SK-N-MC (cell line): ENCODE results near the gene DSCAML1.

Source experiments
- DNase-seq: peaks from one replicate; pipeline ENCODE4 v3.0.0-alpha.2; 2011; ENCODE audit warnings: low read depth, low spot score
- H3K27ac ChIP-seq: fragments of 200-600 bp; sonication (generic); 2 replicates; pipeline ENCODE4 v1.5.1; 2016; ENCODE audit warnings: mixed run types
- H3K36me3 ChIP-seq: fragments of 200-600 bp; sonication (generic); 2 replicates; pipeline ENCODE4 v1.6.1; 2017; ENCODE audit warnings: antibody characterized with exemption, low read length, mixed read lengths; ENCODE audit not compliant: insufficient read depth
- H3K4me3 ChIP-seq: fragments of 200-600 bp; sonication (generic); 2 replicates; pipeline ENCODE4 v1.5.1; 2016
- H3K9ac ChIP-seq: fragments of 200-600 bp; sonication (generic); 2 replicates; pipeline ENCODE4 v1.8.0; 2017; ENCODE audit warnings: mixed run types, mixed read lengths; ENCODE audit not compliant: insufficient read length
- H3K9me3 ChIP-seq: fragments of 200-600 bp; sonication (generic); 2 replicates; pipeline ENCODE4 v1.6.1; 2017; ENCODE audit warnings: low read depth, mild to moderate bottlenecking, antibody characterized with exemption, low read length, moderate library complexity, mixed read lengths
- EZH2 ChIP-seq: fragments of 200-600 bp; sonication (generic); IDR thresholded peaks from one replicate; pipeline ENCODE4 v1.6.1; 2017; ENCODE audit warnings: antibody characterized with exemption
- FOXP2 ChIP-seq: optimal IDR thresholded peaks from 2 replicates; pipeline ENCODE3; 2011; ENCODE audit warnings: mild to moderate bottlenecking, moderate library complexity; ENCODE audit not compliant: insufficient read depth; ENCODE audit errors: extremely low read length, control extremely low read depth
- POLR2AphosphoS5 ChIP-seq: IDR thresholded peaks from 2 replicates; pipeline ENCODE4 v1.6.1; 2012; ENCODE audit warnings: mild to moderate bottlenecking, low read depth, low read length, borderline replicate concordance

DSCAML1 gene

GRCh38 chr11:117716521-117717440 lies 80.2 kb downstream of the DSCAML1 start:
- TF ChIP-seq EZH2 (no peak), POLR2AphosphoS5 (no peak), FOXP2 (no peak)
- H3K27ac ChIP-seq: no peak overlapping the region
- no peak overlapping the region for H3K4me3 ChIP-seq
- DNase-seq: no peak
- H3K9me3 ChIP-seq: no peaks in the 10 kb centered on the region
- no peak overlapping the region for H3K9ac ChIP-seq
- H3K36me3 ChIP-seq: no peaks in the 10 kb centered on the region

- Histone ChIP-seq H3K4me3 (no peak overlapping the region), H3K36me3 (no peaks in the 10 kb centered on the region), H3K27ac (no peak overlapping the region), H3K9me3 (no peaks in the 10 kb centered on the region), H3K9ac (no peak overlapping the region)
- no peak for TF ChIP-seq POLR2AphosphoS5
- TF ChIP-seq FOXP2: no peak
- DNase-seq: no peak
These were observed 81.2 kb downstream of the DSCAML1 start for GRCh38 chr11:117715801-117716200.

- Histone ChIP-seq H3K36me3 (no peaks in the 10 kb centered on the region), H3K9me3 (no peaks in the 10 kb centered on the region), H3K4me3 (no peak overlapping the region), H3K27ac (no peak overlapping the region), H3K9ac (no peak overlapping the region)
- no peak for TF ChIP-seq FOXP2
- TF ChIP-seq EZH2: no peak
- TF ChIP-seq POLR2AphosphoS5: no peak
- DNase-seq: no peak
These were observed 83.5 kb downstream of the DSCAML1 start for GRCh38 chr11:117713538-117713991.

GRCh38 chr11:117712530-117712929 lies 84.5 kb downstream of the DSCAML1 start:
- H3K4me3 ChIP-seq: no peak overlapping the region
- H3K9ac ChIP-seq: no peak overlapping the region
- TF ChIP-seq POLR2AphosphoS5: no peak
- no peak for DNase-seq
- no peak overlapping the region for H3K27ac ChIP-seq
- no peaks in the 10 kb centered on the region for H3K9me3 ChIP-seq
- H3K36me3 ChIP-seq: no peaks in the 10 kb centered on the region

- TF ChIP-seq EZH2 (no peak), FOXP2 (no peak), POLR2AphosphoS5 (no peak)
- DNase-seq: no peak
- Histone ChIP-seq H3K9me3 (no peaks in the 10 kb centered on the region), H3K9ac (no peak overlapping the region), H3K36me3 (no peaks in the 10 kb centered on the region), H3K27ac (no peak overlapping the region), H3K4me3 (no peak overlapping the region)
These were observed 85.7 kb downstream of the DSCAML1 start for GRCh38 chr11:117711331-117711730.

GRCh38 chr11:117710211-117710610 lies 86.8 kb downstream of the DSCAML1 start:
- no peak for DNase-seq
- TF ChIP-seq FOXP2 (no peak), EZH2 (no peak), POLR2AphosphoS5 (no peak)
- no peak overlapping the region for H3K4me3 ChIP-seq
- H3K9me3 ChIP-seq: no peaks in the 10 kb centered on the region
- H3K9ac ChIP-seq: no peak overlapping the region
- no peak overlapping the region for H3K27ac ChIP-seq
- no peaks in the 10 kb centered on the region for H3K36me3 ChIP-seq

- TF ChIP-seq EZH2 (no peak), POLR2AphosphoS5 (no peak), FOXP2 (no peak)
- Histone ChIP-seq H3K36me3 (no peaks in the 10 kb centered on the region), H3K9me3 (no peaks in the 10 kb centered on the region), H3K9ac (no peak overlapping the region), H3K27ac (no peak overlapping the region), H3K4me3 (no peak overlapping the region)
- no peak for DNase-seq
These were observed 90.6 kb downstream of the DSCAML1 start for GRCh38 chr11:117706322-117706814.

- no peak for DNase-seq
- Histone ChIP-seq H3K36me3 (no peaks in the 10 kb centered on the region), H3K9ac (no peak overlapping the region), H3K9me3 (no peaks in the 10 kb centered on the region), H3K4me3 (no peak overlapping the region), H3K27ac (no peak overlapping the region)
- TF ChIP-seq POLR2AphosphoS5 (no peak), EZH2 (no peak), FOXP2 (no peak)
These were observed 91.2 kb downstream of the DSCAML1 start for GRCh38 chr11:117705866-117706265.

- DNase-seq: no peak
- H3K27ac ChIP-seq: no peak overlapping the region
- TF ChIP-seq POLR2AphosphoS5 (no peak), FOXP2 (no peak), EZH2 (no peak)
- no peaks in the 10 kb centered on the region for H3K36me3 ChIP-seq
- H3K9me3 ChIP-seq: no peaks in the 10 kb centered on the region
- no peak overlapping the region for H3K4me3 ChIP-seq
- H3K9ac ChIP-seq: no peak overlapping the region
These were observed 92.5 kb downstream of the DSCAML1 start for GRCh38 chr11:117704395-117705100.
